Measurements from ENCODE around the gene ALG9.

ALG9 gene

DNA sequence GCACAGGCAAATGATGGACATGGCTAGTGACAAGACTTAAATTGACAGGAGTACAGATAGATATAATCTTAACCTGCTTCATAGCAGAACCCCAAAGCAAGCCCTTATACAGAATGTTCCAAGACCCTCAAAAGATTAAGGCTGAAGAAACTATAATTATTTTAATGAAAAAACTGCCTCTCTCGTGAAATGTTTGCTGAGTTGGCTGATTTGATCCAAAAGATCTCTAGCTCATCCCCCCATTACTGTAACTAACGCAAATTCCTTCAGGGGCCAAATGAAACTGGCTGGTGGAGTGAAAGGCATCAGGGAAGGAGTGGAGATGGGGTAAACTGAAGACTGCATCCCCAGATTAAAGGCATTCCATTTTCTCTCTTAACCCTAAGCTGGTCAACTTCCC, 19.3 kb downstream of the ALG9 start:
- TF ChIP-seq, protein P1, sequence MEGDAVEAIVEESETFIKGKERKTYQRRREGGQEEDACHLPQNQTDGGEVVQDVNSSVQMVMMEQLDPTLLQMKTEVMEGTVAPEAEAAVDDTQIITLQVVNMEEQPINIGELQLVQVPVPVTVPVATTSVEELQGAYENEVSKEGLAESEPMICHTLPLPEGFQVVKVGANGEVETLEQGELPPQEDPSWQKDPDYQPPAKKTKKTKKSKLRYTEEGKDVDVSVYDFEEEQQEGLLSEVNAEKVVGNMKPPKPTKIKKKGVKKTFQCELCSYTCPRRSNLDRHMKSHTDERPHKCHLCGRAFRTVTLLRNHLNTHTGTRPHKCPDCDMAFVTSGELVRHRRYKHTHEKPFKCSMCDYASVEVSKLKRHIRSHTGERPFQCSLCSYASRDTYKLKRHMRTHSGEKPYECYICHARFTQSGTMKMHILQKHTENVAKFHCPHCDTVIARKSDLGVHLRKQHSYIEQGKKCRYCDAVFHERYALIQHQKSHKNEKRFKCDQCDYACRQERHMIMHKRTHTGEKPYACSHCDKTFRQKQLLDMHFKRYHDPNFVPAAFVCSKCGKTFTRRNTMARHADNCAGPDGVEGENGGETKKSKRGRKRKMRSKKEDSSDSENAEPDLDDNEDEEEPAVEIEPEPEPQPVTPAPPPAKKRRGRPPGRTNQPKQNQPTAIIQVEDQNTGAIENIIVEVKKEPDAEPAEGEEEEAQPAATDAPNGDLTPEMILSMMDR (conservative IDR thresholded peaks at IDR 0.05; ENCODE audit: low read depth, low read length): no peak
- no peak for DNase-seq (ENCODE audit: low read depth)
- no peak overlapping the region for H3K4me3 ChIP-seq (ENCODE audit: low read length)

DNA sequence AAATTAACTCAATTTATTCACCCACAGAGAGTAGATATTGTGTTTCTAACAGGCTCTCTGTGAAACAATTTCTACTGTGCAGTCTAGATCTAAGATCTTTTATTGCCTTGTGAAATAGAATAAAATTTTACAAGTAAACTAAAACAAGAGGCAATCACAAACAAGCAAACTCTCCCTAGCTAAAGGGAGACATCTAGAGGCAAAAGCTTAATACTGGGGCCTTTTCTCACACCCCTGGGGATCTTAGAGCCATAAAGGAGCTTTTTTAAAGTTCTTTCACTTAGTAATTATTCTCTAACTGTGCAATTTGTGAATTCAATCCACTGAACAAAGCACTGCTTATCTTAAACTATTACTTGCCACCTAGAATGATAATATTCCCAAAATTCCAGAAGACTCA, 19.7 kb downstream of the ALG9 start:
- DNase-seq (ENCODE audit: low read depth): no peak
- TF ChIP-seq, protein P1 (conservative IDR thresholded peaks at IDR 0.05; ENCODE audit: low read depth, low read length): peak; percentile 60
- no peak overlapping the region for H3K4me3 ChIP-seq (ENCODE audit: low read length)

DNA sequence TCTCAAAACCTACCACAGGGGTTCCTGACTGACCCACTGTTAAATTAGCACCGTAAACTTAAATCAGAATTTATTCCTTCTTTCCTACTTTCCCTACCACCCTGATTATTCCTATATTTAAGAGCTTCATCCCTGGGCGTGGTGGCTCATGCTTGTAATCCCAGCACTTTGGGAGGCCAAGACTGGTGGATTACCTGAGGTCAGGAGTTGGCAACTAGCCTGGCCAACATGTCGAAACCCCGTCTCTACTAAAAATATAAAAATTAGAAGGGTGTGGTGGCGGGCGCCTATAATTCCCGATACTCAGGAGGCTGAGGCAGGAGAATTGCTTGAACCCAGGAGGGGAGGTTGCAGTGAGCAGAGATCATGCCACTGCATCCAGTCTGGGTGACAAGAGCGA, 20.3 kb downstream of the ALG9 start:
- no peak overlapping the region for H3K4me3 ChIP-seq (ENCODE audit: low read length)
- TF ChIP-seq, protein P1 (conservative IDR thresholded peaks at IDR 0.05; ENCODE audit: low read depth, low read length): no peak
- no peak for DNase-seq (ENCODE audit: low read depth)

DNA sequence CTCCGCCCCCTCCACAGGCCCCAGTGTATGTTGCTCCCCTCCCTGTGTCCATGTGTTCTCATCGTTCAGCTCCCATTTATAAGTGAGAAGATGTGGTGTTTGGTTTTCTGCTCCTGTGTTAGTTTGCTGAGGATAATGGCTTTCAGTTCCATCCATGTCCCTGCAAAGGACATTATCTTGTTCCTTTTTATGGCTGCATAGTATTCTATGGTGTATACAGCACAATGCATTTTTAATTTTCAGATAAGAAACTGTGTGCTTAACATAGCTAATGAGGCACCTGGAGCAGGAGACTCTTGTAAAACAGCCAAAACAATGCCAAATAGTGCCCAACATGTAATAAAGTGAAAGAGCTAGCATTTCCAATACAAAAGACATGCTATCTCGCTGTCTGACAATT, 21.8 kb downstream of the ALG9 start:
- no peak for DNase-seq (ENCODE audit: low read depth)
- TF ChIP-seq, protein P1 (conservative IDR thresholded peaks at IDR 0.05; ENCODE audit: low read depth, low read length): no peak
- H3K4me3 ChIP-seq (ENCODE audit: low read length): no peak overlapping the region

DNA sequence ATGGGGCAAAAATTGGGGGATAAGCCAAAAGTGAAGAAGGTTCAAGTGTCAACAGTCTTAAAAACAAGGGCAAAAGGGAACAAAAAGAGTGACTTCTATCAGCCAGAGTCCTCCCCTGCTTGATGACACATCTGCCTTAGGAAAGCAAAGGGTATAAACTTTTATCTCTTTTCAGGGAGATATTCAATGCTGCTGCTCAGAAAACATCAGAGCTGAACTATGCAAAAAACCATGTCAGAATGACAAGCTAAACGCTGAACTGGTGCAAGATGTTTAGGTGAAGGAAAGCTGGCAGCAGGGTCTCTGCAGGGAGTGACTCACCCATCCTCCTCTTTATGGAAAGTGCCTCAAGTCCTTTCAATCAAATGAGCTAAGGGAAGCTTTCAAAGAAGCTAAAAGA, 24.7 kb downstream of the ALG9 start:
- no peak overlapping the region for H3K4me3 ChIP-seq (ENCODE audit: low read length)
- DNase-seq (ENCODE audit: low read depth): peak; percentile 45
- TF ChIP-seq, protein P1 (conservative IDR thresholded peaks at IDR 0.05; ENCODE audit: low read depth, low read length): no peak

DNA sequence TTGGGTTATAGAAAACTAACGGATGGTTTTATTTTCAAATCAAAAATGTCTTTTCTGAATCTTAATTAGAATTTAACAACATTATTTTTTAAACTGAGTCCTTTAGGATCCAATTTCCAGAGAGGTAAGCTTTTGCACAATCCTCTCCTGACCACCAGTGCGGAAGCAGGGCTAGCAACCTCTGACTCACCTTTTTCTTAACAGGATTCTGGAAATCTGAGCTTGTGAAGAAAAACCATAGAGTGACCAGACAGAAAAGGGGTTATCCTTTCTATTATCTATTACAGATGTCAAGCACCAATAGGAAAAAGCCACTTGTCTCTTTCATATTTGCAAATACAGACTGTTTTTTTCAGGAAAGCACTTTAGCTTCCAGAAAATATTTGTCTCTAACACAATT, 25.3 kb downstream of the ALG9 start:
- TF ChIP-seq, protein P1 (conservative IDR thresholded peaks at IDR 0.05; ENCODE audit: low read depth, low read length): no peak
- no peak for DNase-seq (ENCODE audit: low read depth)
- H3K4me3 ChIP-seq (ENCODE audit: low read length): no peak overlapping the region

DNA sequence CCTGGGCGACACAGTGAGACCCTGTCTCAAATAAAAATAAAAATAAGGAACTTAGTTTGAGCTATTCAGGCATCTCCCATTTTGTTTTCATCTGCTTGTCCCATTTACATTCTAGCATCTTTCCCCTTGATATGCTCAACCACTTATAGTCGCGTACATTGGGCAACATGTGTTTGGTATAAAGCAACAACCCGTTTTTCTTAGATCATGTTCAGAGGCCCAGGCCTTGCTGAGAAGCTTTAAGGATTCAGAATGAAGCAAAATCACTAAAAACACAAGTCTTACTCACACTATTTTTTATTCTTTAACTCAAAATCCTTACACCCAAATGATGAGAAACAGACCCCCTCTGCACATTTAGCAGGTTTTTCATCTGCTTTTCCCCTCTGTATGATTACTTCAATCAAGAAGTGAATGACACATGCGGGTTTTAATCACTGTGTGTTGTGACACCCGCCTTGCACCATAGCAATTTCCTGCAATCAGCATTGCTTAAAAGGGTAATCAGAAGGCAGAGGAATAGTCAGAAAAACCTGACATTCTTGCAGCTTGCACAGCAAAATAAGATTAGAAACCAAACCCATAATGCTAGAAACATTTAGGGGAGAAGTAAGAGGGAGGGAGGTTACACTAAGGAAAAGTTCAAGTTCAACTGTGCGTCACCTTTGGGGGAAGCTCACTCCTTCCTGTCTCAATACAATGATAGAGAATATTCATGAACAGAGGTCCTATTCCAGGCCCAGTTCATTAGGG, 25.9 kb downstream of the ALG9 start:
- no peak for DNase-seq (ENCODE audit: low read depth)
- TF ChIP-seq, protein P1 (conservative IDR thresholded peaks at IDR 0.05; ENCODE audit: low read depth, low read length): no peak
- H3K4me3 ChIP-seq (ENCODE audit: low read length): no peak overlapping the region

All from retinal pigment epithelial cell (primary cell).